ENCODE results near the gene HOXB3.

Gene HOXB3

GRCh38 chr17:48530887-48531272, 59.2 kb downstream of the HOXB3 start, which contains the start of gene HOXB1:
TSS of gene HOXB1 (minus strand) at chr17:48531011. CDS start at chr17:48530904, 107 bp downstream.
- H3K4me3 ChIP-seq (ENCODE audit: low read depth, low read length), result no peak within 1 kb of the TSS

GRCh38 chr17:48530208-48530886, 59.7 kb downstream of the HOXB3 start:
- H3K4me3 ChIP-seq (ENCODE audit: low read depth, low read length), result no peak overlapping the region

DNA sequence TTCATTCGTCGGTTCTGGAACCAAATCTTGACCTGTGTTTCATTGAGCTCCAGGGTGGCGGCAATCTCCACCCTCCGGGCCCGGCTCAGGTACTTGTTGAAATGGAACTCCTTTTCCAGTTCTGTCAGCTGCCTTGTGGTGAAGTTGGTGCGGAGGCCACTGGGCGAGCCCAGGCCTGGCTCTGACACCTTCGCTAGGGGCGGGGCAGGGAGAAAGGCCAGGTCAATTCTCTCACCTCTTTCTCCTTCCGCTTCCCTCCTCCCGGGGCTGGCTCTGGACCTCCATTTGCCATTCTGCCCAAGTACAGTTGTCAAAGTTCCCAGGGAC, 60.4 kb downstream of the HOXB3 start:
- H3K4me3 ChIP-seq (ENCODE audit: low read depth, low read length), result no peak overlapping the region

DNA sequence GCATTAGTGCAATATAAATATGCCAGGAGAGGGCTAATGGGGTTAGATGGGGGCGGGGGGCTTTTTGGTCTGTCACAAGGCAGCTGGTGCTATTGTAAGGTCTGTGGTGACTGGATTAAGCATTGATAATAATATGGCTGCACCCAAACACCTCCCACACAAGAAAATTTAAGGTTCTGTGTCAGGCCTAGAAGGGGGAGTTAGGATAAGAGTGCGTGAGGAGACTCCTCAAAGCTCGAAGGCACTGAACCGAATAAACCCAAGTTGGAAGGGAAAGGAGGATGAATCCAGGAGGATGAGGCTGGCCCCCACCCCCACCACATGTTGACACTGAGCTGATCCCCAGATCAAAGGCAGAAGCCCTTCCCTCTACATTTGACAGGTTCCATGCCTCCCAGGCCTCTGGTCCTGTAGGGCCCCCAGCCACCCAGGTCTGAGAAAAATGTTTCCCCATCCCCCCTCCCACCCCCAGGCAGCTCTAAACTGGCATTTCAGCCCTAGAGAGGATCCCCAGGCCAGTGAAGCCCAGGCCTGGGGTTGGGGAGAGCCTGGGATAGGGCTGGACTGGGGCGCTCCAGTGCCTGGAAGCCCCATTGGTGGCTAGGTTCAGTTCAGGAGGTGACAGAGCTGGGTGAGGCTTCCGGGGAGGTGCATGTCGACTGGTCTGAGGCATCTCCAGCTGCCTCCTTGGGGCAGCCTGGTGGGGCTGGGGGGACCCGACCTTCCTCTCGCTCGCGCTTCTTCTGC, 60.9 kb downstream of the HOXB3 start:
- H3K4me3 ChIP-seq (ENCODE audit: low read depth, low read length), result no peak overlapping the region

DNA sequence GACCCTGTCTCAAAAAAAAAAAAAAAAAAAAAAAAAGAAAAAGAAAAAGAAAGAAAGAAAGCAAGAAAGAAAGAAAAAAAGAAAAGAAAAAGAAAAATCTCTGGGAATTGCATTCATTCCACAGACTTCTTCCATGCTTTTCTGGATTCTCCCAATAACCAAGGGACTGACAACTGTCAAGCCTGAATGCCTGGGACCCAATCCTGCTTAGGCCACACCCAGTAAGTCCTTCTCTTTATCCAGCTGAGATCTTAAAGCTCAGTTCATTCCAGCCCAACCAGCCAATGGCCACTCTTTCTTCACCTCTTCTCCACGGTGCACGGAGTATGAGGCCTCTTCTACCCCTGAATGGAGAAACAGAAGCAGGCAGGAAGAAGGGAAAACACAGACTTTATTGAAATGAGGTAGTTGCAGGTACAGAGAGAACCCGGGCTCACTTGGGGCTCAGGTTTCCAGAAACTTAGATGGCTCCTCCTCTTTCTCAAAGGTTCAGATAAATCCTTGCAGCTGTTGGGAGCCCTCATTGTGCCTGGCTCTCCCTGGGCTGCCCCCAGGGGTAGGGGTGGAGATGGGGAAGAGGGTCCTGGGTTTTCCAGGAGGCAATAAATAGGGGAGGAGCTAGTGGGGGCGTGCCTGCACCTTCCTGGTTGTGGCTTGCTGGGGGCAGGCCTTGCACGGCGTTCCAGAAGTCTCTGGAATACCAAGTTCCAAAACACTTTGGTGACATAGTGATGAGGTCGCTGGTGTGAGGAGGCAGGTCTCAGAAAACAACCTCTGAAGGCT, 61.7 kb downstream of the HOXB3 start:
- no peak overlapping the region for H3K4me3 ChIP-seq (ENCODE audit: low read depth, low read length)

DNA sequence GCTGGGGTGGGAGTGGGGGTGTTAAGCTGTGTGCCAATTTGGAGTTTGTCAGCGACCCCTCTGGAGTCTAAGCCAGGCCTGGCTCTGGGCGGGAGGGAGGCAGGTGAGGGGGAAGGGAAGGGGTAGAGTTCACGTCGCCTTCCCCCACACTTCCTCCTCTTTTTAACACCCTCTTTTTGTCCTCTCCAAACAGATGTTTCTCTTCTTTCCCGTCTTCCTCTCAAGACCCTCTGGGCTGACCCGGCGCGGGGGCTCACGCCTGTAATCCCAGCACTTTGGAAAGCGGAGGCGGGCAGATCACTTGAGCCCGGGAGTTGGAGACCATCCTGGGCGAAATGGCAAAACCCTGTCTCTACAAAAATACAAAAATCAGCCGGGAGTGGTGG, 62.5 kb downstream of the HOXB3 start:
- H3K4me3 ChIP-seq (ENCODE audit: low read depth, low read length), result peak overlapping the region; percentile 17

- H3K4me3 ChIP-seq (ENCODE audit: low read depth, low read length), result peak overlapping the region; percentile 17
Observed at GRCh38 chr17:48526608-48527546, 63.2 kb downstream of the HOXB3 start.

- H3K4me3 ChIP-seq (ENCODE audit: low read depth, low read length), result no peak overlapping the region
Observed at GRCh38 chr17:48523010-48523409, 67.0 kb downstream of the HOXB3 start.

DNA sequence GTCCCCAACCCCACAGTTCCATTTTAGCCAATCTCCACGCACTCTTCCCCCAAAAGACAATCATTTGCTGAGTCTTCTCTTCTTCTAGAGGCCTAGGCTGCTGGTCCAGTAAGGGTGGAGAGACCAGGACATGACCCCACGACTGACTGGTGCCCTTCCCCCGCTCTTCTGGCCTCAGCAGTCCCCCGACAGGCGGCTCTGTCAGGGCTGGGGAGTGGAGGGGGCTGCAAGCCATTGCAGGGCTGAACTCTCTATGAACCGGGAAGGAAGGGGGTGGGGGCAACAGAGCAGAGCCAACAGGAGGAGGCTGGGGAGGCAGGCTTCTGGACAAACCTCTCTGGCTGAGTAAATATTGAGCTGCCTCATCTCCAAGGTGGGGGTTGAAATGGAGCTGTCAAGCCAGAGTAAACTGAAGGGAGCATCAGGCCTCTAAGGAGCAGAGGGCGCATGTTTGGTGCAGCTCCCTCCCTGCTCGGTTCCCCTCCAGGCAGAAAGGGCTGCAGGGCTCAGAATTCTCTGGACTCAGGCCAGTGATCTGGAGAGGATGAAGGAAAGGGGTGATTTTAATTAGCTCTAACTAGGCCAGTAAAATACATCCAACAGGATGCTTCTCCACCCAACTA, 67.9 kb downstream of the HOXB3 start:
- H3K4me3 ChIP-seq (ENCODE audit: low read depth, low read length), result no peak overlapping the region

DNA sequence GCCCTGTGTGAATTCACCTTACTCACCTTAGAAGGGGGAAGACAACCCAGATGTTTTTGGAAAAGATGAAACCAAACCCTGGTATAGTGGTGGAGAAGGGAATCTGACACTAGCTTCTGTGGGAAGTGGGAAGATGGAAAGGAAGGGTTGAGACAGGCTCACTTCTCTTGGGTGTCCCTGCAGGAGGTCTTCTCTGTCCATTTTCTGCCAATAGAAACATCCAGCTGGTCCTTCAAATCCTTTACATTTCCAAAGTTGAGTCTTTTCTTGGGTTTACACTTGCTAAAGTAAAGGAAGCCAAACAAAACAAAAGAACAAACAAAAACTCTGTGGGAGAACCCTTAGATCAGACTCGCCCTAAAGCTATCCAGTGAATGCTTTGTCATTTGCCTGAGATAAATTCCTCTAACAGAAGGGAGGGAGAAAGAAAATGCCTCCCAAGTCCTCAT, 69.4 kb downstream of the HOXB3 start:
- no peak overlapping the region for H3K4me3 ChIP-seq (ENCODE audit: low read depth, low read length)

DNA sequence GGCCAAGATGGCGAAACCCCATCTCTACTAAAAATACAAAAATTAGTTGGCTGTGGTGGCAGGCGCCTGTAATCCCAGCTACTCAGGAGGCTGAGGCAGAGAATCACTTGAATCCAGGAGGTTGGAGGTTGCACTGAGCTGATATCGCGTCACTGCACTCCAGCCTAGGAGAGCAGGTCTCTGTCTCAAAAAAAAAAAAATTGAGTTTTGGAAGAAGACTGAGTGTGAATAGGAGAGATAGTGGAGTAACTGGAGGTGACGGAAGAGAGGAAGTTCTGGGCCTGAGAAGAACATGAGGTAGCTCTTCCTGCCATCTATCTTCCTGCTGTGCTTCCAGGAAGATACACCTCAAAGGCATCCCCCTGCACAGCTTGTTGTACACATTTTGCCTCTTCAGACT, 70.6 kb downstream of the HOXB3 start:
- H3K4me3 ChIP-seq (ENCODE audit: low read depth, low read length), result no peak overlapping the region

DNA sequence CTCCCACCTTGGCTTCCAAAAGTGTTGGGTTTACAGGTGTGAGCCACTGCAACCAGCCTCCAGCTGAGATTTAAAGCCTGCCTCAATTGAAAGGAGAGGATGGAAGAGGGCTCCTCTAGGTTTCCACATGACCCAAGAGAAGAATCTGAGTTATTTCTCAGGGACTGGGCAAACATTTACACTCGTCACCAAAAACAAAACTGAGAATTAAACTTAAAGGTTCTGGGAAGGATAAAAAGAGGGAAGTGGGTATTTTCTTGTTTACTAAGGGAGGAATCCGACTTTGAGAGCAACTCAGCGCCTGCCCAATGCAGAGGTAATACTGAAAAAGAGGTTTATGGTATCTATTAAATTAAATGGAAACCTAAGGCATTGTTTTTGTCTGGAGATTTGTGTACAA, 72.6 kb downstream of the HOXB3 start:
- H3K4me3 ChIP-seq (ENCODE audit: low read depth, low read length), result no peak overlapping the region

- no peak overlapping the region for H3K4me3 ChIP-seq (ENCODE audit: low read depth, low read length)
Observed at GRCh38 chr17:48515925-48516900, 73.8 kb downstream of the HOXB3 start.

GRCh38 chr17:48514477-48514876, 75.6 kb downstream of the HOXB3 start:
- no peak overlapping the region for H3K4me3 ChIP-seq (ENCODE audit: low read depth, low read length)

GRCh38 chr17:48513666-48514455, 76.2 kb downstream of the HOXB3 start:
- no peak overlapping the region for H3K4me3 ChIP-seq (ENCODE audit: low read depth, low read length)

- no peak overlapping the region for H3K4me3 ChIP-seq (ENCODE audit: low read depth, low read length)
Observed at GRCh38 chr17:48513097-48513496, 76.9 kb downstream of the HOXB3 start.

DNA sequence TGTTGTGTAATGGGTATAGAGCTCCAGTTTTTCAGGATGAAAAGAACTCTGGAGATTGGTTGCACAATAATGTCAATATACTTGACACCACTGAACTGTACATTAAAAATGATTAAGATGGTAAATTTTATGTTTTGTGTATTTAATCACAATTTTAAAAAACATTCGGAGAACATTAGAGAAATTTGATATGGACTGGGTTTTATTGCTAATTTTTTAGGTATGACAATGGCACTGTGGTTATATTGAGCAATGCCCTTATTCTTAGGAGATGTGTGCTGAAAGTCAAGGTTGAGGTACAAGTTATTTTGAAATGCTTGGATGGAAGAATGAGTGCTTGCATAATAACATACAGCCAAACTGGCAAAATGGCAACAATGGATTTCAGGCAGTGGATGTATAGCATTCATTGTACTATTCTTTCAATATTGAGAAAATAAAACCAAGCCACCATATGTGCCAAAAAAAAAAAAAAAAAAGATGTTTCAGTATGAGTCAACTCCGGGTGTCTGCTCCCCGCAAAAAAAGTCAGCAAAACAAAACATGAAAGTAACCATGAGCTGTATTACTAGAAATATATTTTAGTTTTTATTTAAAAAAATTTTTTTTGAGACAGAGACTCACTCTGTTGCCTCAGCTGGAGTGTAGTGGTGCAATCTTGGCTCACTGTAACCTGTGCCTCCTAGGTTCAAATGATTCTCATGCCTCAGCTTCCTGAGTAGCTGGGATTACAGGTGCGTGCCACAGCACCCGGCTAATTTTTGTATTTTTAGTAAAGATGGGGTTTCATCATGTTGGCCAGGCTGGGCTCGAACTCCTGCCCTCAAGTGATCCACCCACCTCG, 79.1 kb downstream of the HOXB3 start:
- no peak overlapping the region for H3K4me3 ChIP-seq (ENCODE audit: low read depth, low read length)

All from iPS-11a (cell line).